ENCODE measurements around the gene AFF1.
"Not testable (repeated sequence)": the region's sequence is repeated elsewhere in the genome, so short reads cannot be mapped to it uniquely, and the experiment has no call there.

The AFF1 gene

GRCh38 chr4:86959588-86960500, 25.0 kb downstream of the AFF1 start:
- no peak for DNase-seq

- no peak for DNase-seq
Measured at GRCh38 chr4:86960557-86960961, 25.7 kb downstream of the AFF1 start.

- DNase-seq, result no peak
Measured at GRCh38 chr4:86961116-86961515, 26.3 kb downstream of the AFF1 start.

GRCh38 chr4:86961605-86962295, 26.9 kb downstream of the AFF1 start:
- DNase-seq, result no peak

- DNase-seq, result no peak
Measured at GRCh38 chr4:86963697-86964096, 28.9 kb downstream of the AFF1 start.

GRCh38 chr4:86965019-86965976, 30.5 kb downstream of the AFF1 start:
- no peak for DNase-seq

GRCh38 chr4:86967073-86967472, 32.3 kb downstream of the AFF1 start:
- DNase-seq, result no peak

GRCh38 chr4:86967798-86968197, 33.0 kb downstream of the AFF1 start:
- DNase-seq, result no peak

- DNase-seq, result no peak
Measured at GRCh38 chr4:86968547-86968946, 33.7 kb downstream of the AFF1 start.

- no peak for DNase-seq
Measured at GRCh38 chr4:86970447-86971354, 35.9 kb downstream of the AFF1 start.

GRCh38 chr4:86971355-86971683, 36.5 kb downstream of the AFF1 start:
- DNase-seq, result no peak

GRCh38 chr4:86972997-86973396, 38.2 kb downstream of the AFF1 start:
- DNase-seq, result no peak

GRCh38 chr4:86973668-86974067, 38.9 kb downstream of the AFF1 start:
- no peak for DNase-seq

- DNase-seq, result no peak
Measured at GRCh38 chr4:86974551-86974994, 39.8 kb downstream of the AFF1 start.

- no peak for DNase-seq
Measured at GRCh38 chr4:86975927-86976326, 41.1 kb downstream of the AFF1 start.

GRCh38 chr4:86976801-86977485, 42.1 kb downstream of the AFF1 start:
- no peak for DNase-seq

GRCh38 chr4:86977621-86978184, 42.9 kb downstream of the AFF1 start:
- DNase-seq, result no peak

GRCh38 chr4:86978709-86979108, 43.9 kb downstream of the AFF1 start:
- DNase-seq, result no peak

GRCh38 chr4:86980230-86980629, 45.4 kb downstream of the AFF1 start:
- DNase-seq, result no peak

- DNase-seq, result no peak
Measured at GRCh38 chr4:86981789-86982188, 47.0 kb downstream of the AFF1 start.

- DNase-seq, result not testable (repeated sequence)
Measured at GRCh38 chr4:86985852-86986251, 51.0 kb downstream of the AFF1 start.

Measured in activated CD4-positive, alpha-beta T cell treated with anti-CD3 and anti-CD28 coated beads for 1 hour (primary cell).